Astrocyte of the hippocampus (primary cell): Measurements from ENCODE around the gene TOR1B.

ENCODE experiments used
- DNase-seq: peaks from one replicate; pipeline ENCODE4 v3.0.0; 2011; ENCODE audit warnings: low read depth, low spot score

The TOR1B gene

DNA sequence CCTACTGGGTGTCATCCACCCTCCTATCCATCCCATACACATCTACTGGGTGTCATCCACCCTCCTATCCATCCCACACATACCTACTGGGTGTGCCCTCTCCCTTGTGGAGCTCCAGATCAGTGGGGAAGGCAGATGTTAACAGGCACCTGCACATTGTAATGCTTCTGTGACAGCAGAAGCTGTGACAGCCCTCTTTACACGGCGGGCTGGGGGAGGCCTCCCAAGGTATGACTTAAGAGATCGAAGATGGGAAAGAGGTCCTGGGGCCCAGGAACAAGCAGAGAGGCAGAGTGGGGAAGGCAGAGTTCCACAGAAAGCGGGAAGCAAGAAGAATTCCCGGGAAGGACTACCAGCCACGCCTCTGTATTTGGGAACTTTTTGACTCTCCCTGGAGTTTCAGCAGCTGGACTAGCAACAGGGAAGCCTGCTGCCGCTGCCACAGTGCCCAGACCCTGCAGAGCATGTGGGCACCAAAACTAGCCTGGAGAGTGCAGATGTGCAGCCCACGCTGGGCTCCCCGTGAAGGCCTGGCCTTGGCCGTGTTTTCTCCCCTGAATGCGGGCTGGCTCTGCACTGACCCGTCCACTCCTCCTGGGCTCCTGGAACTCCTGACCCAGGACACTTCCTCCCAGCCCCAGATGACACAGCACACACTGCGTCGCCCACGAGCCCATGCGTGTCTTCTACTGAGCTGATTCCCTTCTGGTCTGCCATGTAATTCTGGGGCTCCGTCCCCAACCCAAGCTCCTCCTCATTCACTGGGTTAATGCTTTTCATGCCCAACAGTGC lies 11.6 kb downstream of the TOR1B start:
- no peak for DNase-seq

DNA sequence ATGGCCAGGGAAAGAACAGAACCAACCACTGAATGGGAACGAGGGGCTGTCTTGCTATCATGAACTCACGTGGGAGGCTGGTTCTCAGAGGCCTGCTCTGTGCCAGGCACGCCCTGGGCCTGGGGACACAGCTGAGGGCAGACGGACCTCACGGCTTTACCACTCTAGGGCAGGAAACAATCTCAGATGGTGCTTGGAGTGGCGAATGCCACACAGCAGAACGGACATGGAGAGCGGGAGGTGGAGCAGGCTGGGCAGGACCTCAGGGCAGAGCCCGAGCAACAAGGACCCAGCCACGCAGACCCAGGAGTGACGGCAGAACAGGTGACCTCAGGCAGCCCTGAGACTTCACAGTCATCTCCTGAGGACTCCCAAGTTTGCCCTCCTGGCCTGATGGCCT lies 12.3 kb downstream of the TOR1B start:
- DNase-seq, result no peak

DNA sequence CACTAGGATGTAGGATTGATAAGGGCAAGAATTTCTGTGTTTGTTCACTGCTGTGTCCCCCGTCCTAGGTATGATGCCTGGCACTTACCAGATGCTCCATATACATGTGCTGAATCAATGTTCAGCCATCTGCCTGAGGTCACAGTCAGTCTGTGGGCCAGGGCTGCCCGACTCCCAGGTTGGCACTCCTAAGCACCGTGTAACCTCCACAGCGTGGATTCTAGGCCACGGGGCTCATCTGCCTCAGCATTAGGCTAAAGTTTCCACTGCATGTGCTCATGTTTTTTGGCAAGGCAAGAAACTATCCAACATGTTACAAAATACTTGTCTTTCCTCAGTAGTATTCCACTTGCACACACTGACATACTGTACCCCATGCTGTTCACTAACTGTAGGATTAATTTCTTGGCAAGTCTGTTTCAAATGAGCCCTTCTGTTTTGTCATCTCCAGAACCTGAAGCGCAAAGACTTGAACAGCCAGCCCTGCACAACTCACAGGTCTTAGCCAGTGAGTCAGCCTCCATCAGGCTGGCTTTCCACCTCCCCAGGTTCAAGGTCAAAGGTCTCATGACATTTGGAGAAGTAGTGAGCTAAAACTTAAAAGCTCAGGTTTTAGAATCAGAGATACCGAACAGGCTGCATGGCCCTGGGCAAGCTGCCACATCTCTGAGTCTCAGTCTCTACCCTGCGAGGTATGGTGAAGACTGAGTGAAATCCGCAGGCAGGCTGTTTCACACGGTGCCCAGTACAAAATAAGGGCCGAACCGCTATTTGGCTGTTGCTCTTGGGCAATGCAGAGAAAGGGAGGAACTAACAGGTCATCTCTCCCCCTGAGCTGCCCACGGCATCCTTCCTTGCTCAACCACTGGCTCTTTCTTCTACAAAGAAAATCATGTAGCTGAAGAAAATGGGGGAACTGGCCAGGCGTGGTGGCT lies 13.8 kb downstream of the TOR1B start:
- DNase-seq, result no peak

DNA sequence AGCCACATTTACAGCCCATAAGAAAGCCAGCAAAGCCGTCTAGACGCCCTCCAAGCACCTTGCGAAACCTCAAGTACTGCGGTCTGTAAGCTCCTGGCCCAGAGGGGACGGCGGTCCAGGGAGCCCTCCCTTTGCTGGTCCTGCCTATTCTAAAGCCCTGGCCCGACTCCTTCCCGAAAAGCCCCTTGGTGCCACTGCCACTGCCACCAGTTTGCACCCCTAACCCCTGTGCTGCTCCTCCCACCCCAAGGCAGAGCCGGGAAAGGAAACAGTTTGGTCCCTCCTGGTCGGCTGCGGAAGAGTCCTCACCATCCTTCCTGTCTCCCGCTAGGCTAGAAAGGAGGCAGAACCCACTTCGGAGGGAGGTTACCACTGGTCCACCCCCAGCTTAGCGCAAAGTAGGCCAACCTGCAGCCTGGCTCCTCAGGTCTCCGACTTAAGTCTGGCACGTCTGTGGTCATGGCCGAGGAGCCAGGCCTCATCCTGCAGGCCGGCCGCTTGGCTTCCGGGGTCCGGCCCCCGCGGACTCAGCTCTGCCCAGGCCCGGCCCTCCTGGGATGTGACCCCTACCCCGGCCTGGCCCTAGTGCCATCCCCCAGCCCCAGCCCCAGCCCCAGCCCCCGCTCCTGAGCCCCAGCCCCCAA lies 20.0 kb downstream of the TOR1B start:
- DNase-seq, result peak; percentile 54

DNA sequence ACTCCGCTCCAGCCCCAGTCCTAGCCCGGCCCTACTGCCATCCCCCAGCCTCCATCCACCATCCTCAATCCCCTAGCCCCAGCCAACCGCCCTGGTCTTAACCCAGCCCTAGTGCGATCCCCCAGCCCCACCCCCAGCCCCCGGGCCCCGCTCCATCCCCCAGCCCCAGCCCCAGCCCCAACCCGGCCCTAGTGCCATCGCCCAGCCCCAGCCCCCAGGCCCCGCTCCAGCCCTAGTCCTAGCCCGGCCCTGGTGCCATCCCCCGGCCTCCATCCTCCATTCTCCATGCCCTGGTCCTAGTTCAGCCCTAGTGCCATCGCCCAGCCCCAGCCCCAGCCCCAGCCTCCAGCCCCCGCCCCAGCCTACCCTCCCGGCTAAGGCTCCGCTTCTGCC lies 20.6 kb downstream of the TOR1B start:
- DNase-seq, result no peak

DNA sequence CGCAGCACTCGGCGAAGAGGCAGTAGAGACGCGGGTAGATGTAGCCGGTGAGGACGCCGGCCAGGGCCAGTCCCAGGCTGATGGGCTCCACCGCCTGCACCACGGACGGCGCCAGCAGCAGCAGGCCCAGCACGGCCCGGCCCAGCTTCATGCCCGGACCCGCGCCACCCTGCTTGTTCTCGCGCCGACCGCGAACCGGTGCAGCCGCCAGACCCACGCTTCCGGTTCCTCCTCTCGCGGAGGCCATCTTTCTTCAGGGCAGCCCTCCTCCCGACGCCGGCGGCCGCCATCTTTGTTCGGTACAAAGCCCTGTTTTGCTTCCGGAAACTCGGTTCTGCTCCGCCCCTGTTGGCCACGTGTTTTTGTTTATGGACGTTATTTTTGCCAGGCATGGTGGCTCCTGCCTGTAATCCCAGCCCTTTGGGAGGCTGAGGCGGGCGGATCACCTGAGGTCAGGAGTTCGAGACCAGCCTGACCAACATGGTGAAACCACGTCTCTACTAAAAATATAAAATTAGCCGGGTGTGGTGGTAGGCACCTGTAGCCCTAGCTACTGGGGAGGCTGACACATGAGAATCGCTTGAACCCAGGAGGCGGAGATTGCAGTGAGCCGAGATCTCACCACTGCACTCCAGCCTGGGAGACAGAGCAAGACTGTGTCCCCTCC lies 21.1 kb downstream of the TOR1B start, which contains the start of gene TOR1A:
Gene TOR1A, minus strand, starts transcription at position 202 of the 667 bp plus-strand sequence. Its CDS starts 51 bp downstream, at position 151.
- DNase-seq, result peak; percentile 97

DNA sequence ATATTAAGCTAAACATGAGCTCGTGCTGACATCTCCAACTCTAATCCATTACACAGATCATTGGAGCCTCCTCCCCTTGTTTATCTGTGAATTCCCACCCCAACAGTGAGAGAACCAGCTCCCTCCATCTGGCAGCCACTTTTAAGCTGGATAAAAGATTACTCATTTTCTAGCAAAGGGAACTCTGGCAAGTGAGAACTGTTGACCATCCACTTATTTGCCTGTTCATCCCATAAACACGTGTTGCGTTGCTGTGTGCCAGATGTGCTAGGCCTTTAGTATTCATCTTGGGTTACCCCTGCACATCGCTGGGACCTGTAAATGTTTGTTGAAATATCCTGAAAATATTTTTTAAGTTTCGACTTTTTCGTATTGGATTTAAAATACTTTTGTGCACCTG lies 23.4 kb downstream of the TOR1B start:
- DNase-seq, result no peak

DNA sequence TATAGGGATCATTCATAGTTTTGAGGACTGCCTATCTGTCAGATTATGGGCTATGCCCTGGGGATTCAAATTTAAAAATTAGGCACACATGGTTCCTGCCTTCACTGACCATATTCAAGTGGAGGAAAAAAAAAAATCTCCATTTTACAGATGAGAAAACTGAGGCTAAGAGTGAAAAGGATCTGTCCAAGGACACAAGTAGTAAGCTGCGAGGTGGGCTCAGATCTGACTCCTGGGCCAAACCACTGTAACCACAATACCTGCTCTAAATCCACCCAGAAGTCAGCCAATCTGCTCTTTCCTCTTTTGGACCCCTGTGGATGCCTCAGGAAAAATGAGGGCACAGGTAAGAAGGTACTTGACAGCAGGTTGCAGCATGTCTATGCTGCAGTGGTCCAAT lies 23.8 kb downstream of the TOR1B start:
- no peak for DNase-seq

DNA sequence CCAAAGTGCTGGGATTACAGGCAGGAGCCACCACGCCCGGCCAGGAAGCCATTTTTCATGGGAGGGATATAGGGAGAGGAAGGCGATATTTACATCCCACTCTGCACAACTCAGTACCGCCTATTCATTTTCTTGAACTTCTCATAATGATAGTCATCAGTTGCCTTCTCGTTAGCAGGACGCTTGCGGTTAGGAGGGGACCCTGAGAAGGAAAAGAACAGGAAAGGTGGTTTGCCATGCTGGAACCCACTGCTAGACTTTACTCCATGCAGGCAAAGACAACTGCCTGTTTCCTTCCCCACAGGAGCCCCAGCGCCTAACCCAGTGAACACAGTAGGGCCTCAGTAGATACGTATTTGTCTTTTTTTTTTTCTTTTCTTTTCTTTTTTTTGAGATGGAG lies 25.1 kb downstream of the TOR1B start:
- no peak for DNase-seq

DNA sequence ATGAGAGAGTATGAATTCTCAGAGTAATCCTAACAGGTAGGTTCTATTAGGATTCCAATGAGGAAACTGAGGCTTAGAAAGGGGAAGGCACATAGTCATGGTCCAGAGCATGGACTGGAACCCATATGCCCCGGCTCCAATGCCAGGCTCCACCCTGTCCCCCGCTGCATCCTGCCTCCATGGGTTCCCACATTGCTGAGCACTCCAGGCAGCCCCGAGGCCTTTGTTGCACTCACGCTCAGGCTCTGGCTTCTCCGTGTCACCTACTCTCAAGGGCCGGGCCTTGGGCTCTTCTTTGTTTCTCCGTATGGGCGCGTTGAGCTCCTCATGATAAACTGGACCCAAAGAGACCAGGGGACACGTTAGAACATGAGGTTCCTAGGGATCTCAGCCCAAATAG lies 26.0 kb downstream of the TOR1B start:
- DNase-seq, result no peak

DNA sequence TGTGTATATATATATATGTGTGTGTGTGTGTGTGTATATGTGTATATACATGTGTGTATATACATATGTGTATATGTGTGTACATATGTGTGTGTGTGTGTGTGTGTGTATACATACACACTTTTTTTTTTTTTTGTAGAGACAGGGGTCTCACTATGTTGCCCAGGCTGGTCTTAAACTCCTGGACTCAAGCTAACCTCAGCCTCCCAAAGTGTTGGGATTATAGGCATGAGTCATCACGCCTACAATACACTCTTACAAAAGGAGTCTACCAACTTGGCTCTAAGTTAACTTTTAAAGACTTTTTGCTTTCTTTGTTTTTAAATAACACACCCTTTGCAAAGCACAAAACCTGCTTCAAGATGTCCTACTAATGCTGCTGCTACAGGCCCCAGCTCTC lies 30.0 kb downstream of the TOR1B start:
- no peak for DNase-seq

DNA sequence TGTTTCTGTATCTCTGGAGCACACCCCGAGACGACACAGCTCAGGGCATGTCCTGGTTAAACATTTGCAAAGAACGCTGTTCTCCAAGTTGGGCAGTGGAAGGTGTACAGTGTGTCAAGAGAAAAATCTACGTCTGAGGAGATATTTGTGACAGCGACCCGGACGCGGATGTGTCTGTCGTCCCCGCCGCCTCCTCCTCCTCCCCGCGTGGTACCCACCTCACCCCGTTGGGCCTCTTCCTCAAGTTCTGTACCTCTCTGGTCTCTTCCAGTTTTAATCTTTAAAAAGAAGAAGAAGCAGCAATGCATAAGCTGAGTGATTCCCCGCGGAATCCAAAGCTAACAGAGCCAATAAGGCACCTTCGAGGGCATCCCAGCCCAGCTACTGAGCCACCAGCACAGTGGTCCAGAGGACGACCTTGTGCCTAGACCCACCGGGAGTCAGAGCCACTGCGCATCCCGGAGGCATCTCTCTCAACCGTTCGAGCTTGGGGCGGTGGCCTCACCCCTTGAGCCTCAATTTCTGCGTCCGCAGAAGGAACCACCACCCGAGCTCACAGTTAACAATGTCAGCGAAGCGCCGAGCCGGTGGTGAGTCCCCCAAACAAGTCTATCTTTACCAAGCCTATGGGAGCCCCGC lies 31.6 kb downstream of the TOR1B start:
- DNase-seq, result no peak

DNA sequence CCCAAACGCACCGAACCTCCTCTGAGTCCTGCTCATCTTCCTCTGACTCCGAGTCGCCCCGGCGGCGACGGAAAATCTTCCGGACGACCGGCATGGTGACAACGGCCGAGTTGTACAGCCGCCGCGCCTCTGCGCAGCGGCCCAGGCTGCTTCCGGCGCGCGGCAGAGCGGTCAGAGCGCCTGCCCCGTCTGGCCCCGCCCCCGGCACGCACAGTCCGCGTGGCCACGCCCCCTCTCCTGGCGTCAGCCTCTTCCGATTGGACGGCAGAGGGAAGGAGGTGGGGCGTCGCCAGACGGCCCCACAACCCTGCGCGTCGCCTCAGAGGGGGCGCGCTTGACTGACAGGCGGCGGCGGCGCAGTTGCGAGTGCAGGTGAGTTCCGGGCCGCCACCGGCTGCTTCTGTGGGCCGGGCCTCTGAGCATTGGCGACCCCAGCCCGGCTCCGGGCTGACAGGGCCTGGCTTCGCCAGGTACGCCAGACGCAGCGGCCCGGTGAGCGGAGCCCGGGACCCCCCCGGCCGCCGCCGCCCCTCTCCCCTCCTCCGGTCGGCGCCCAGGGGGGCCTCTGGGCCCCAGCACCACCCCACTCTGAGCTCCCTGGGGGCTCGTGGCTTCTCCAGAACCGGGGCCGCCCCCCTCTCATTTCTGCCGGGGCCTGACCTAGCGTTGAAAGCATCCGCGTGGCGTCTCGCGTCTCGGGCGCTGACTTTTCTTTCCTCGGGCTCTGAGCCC lies 32.3 kb downstream of the TOR1B start, which contains the start of the genes C9orf78 and USP20:
Gene C9orf78, minus strand, starts transcription at position 148 of the 732 bp plus-strand sequence. Its CDS starts 54 bp downstream, at position 94.
Gene USP20, plus strand, starts transcription at position 331 of the 732 bp plus-strand sequence. CDS start 17,098 bp downstream, outside the sequence.
- DNase-seq, result peak; percentile 99

DNA sequence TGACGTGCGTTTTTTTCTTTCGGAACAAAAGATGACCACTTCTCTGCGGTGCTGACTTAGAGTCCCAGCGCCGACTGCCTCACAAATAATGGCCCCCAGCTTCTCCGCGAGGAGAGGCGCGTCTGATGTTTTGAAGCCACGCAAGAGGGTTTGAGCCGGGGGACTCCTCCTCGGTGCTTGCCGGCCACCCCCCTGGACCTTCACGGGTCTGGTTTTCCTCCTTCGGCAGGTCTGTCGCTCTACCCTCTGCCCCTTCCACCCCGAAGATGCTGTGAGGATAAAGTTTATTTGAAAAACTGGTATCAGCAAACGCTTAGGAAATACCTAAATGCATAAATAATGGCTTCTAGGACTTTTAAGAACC lies 32.9 kb downstream of the TOR1B start:
- DNase-seq, result no peak

DNA sequence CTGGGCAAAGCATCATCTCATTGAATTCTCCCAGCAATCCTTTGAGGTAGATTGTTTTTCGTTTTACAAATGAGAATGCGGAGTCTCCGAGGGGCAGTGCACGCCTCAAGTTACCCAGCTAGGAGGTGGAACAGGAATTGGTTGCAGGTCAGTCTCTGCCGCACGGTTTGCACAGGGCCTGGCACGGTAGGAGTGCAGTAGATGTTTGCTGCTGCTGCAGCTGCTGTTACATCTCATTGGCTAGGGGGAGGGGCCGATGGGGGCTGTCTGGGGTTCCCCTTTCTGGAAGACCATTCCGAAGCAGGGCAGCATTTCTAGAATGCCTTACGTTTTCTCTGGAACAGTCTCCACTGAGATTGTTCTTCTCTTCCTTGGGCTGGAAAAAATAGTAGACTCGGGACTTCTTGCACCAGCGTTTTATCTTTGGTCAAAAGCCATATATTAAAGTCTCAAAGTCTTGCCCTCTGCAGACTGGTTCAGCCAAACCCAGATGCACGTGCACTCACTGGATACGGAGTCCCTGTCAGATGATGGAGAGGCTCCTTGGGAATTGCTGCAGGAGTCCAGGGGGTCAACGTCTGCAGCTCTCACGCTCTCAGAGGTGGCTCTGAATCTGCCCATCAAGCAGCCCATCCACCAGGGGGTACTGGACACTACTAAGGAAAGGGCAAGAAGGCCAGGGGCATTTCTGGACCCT lies 33.5 kb downstream of the TOR1B start:
- DNase-seq, result no peak

DNA sequence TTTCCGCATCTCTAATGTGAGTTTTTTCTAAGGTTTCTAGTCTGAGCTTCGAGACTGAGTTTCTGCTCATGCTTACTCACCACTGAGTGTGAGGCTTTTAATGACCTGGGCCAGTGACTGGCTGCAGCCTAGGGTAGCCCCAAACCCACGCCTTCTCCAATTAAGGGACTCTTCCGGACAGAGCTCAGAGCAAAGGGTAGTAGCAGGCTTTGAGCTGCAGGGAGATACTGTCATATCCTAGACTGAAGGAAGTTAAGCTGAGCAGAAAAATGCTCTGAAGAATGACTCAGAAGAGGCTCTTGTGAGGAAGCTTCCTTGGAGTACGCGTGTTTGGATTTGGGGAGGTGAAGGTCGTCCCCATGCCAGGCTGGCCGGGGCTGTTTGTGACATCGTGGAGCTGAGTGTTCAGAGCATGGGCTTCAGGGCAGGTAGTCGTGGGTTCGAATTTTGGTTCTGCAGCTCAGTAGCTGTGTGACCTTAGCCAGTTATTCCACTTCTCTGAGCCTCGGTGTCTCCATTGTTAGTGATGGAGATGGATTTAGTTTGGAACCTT lies 35.8 kb downstream of the TOR1B start:
- DNase-seq, result peak; percentile 47

DNA sequence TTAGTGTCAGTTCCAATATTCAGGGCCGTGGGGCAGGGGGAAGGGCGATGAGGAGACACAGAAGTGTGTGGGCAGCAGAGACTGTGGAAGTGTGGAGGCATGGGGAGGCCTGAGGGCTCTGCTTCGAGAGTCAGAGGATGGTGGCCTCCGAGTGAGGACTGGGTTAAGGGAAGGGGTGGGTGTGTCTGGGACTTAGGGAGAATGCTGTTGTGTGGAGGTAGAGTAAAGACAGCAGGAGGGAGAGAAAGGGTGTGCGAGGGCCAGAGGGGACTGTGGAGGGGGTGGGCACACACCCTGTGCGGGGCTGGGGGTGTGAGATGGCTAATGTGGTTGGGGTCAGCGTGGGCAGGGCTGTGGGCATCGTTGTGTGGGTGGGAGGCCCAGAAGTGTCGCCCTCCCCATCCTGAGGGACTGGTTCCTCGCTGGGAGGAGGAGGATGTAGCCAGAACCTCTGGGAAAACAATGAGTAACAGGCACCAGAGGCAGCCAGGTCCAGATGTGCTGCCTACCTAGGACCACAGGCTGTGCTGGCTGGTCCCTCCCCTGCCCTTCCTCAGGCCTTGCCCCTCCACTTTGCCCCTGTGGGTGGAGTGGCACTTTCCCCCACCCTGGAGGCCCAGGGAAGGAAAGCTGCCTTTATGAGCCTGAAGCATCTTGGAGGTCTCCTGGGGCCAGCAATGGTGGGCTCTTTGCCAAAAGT lies 36.5 kb downstream of the TOR1B start:
- DNase-seq, result no peak

DNA sequence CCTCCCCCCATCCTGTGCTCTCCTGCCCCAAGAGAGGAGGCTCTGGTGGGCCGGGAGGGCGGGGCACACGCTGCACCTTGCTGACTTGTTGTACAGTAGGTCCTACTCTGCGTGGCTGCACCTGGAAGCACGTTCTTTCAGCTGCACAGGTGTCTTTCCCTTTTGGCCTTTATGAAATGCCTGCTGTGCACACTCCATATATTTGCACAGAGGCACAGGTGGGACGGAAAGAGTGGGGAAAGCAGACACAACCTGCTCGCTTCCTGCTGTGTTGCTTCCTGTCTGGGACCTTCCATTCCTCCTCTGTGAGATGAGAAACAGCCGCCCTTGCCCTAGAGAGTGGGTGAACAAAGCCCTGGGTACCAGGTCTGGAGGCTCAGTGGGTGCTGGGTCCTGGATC lies 37.0 kb downstream of the TOR1B start:
- DNase-seq, result no peak

DNA sequence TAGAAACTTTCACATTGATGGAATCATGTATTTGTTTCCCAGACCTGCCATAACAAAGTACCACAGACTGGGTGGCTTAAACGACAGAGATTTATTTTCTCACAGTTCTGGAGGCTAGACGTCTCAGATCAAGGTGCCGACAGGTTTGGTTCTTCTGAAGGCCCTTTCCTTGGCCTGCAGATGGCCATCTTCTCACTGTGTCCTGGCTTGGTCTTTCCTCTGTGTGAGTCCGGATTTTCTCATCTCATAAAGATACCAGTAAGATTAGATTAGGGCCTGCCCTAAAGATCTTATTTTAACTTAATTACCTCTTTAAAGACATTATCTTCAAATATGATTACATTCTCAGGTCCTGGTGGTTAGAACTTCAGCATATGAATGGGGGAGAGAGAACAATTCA lies 38.1 kb downstream of the TOR1B start:
- DNase-seq, result no peak
